K562 (cell line): ENCODE data around the gene MON1A. TPM values are rescaled to one million over a fixed set of nuclear protein-coding genes. Genes with fewer than 3 reads are reported as not detected.
A peak's percentile ranks its signal among the peaks of the same experiment; 100 is the strongest.

Source experiments
- ATAC-seq: fragments of 200-7000 bp; cut with Tn5 transposase; 3 replicates; pipeline ENCODE4 v1.9.1; 2020; ENCODE audit warnings: moderate library complexity
- BruUV-seq: library from RNA; stranded (reverse); fragments of 400-500 nt; replicated peaks from 2 replicates; lab custom pipeline; 2021; lab: Mats Ljungman, UMichigan
- CTCF ChIA-PET: fragments of 300-600 bp; formaldehyde crosslinking; extraction: SDS; loops from one replicate; lab custom pipeline; 2021; ENCODE audit warnings: low intra/inter-chr PET ratio; lab: Yijun Ruan, JAX
- POLR2A ChIA-PET: fragments of 300-600, 350-650 bp; sonication (Branson Sonifier 250); formaldehyde crosslinking; extraction: SDS; loops from one replicate; lab custom pipeline; 2021; ENCODE audit warnings: antibody characterized with exemption, inconsistent platforms; lab: Yijun Ruan, JAX
- DNase-seq, 4 experiments: peaks; one replicate each; pipeline versions ENCODE4 v3.0.0 to v3.0.0-alpha.2; 2011 to 2018; ENCODE audit warnings: low spot score in 3 of 4, mixed read lengths in 3 of 4; ENCODE audit errors: extremely low read depth in 1 of 4
- FAIRE-seq: peaks from 2 replicates; lab custom pipeline; 2011; peaks lifted over from hg19 to GRCh38; lab: Jason Lieb, UNC
- H2AFZ ChIP-seq: 2 replicates; pipeline ENCODE4 v1.6.0; 2011; ENCODE audit warnings: low read depth, low read length, control low read depth, inconsistent platforms
- H3K27ac ChIP-seq: fragments of 200-600 bp; 3 replicates; pipeline ENCODE4 v1.8.0; 2011; ENCODE audit warnings: low read depth, mild to moderate bottlenecking, control low read depth, inconsistent platforms, low read length, moderate library complexity, mixed read lengths; ENCODE audit errors: extremely low read depth
- H3K27me3 ChIP-seq, 2 experiments: fragments of 300-600 bp in 1 of 2; 2 replicates in 1 of 2; 3 replicates in 1 of 2; pipeline versions ENCODE4 v1.6.0 to v1.8.0; 2011; ENCODE audit warnings: inconsistent platforms in 2 of 2, low read length in 2 of 2, mild to moderate bottlenecking in 1 of 2, mixed read lengths in 1 of 2, moderate library complexity in 1 of 2; ENCODE audit not compliant: control insufficient read depth in 2 of 2, insufficient read depth in 2 of 2
- H3K36me3 ChIP-seq: fragments of 300-600 bp; 3 replicates; pipeline ENCODE4 v1.8.0; 2011; ENCODE audit warnings: mild to moderate bottlenecking, low read length, inconsistent platforms; ENCODE audit not compliant: control insufficient read depth, insufficient read depth
- H3K4me1 ChIP-seq, 2 experiments: fragments of 200-600 bp in 1 of 2; replicated peaks in 1 of 2; 2 replicates in 1 of 2; 3 replicates in 1 of 2; pipeline versions ENCODE4 v1.5.1 to v1.8.0; 2011; ENCODE audit warnings: inconsistent platforms in 2 of 2, low read length in 2 of 2, mild to moderate bottlenecking in 1 of 2, mixed read lengths in 1 of 2, moderate library complexity in 1 of 2; ENCODE audit not compliant: control insufficient read depth in 2 of 2, insufficient read depth in 2 of 2
- H3K4me2 ChIP-seq: 2 replicates; pipeline ENCODE4 v1.6.1; 2011; ENCODE audit warnings: low read length, control low read depth, inconsistent platforms, mixed read lengths; ENCODE audit not compliant: insufficient read depth
- H3K4me3 ChIP-seq: fragments of 200-600 bp; sonication (generic), shearing (Covaris generic); 2 replicates; pipeline ENCODE4 v1.5.1; 2016; ENCODE audit warnings: control low read depth, inconsistent platforms
- H3K79me2 ChIP-seq: fragments of 200-600 bp; 3 replicates; pipeline ENCODE4 v1.8.0; 2011; ENCODE audit warnings: low read length, inconsistent platforms; ENCODE audit not compliant: control insufficient read depth, insufficient read depth
- H3K9ac ChIP-seq, 2 experiments: 2 replicates each; pipeline versions ENCODE4 v1.6.0 to v1.6.1; 2011; ENCODE audit warnings: low read depth in 2 of 2, low read length in 2 of 2, control low read depth in 1 of 2, inconsistent platforms in 1 of 2, mild to moderate bottlenecking in 1 of 2, mixed read lengths in 1 of 2; ENCODE audit not compliant: insufficient read depth in 1 of 2
- H3K9me1 ChIP-seq: one replicate; pipeline ENCODE4 v1.6.0; 2011; ENCODE audit warnings: inconsistent platforms, mild to moderate bottlenecking, low read length, moderate library complexity; ENCODE audit not compliant: control insufficient read depth, insufficient read depth
- H3K9me3 ChIP-seq: replicated peaks from 2 replicates; pipeline ENCODE4 v1.5.1; 2011; ENCODE audit warnings: low read depth, low read length, inconsistent platforms; ENCODE audit not compliant: control insufficient read depth, insufficient read depth
- H4K20me1 ChIP-seq: replicated peaks from 2 replicates; pipeline ENCODE4 v1.6.1; 2011; ENCODE audit warnings: low read length, inconsistent platforms, mixed read lengths; ENCODE audit not compliant: control insufficient read depth, insufficient read depth
- ARNT ChIP-seq, 2 experiments: fragments of 450-650 bp; IDR thresholded peaks; 2 replicates each; pipeline ENCODE4 v1.6.1; 2016; ENCODE audit warnings: mild to moderate bottlenecking in 1 of 2
- CBFA2T2 ChIP-seq: fragments of 450-650 bp; conservative IDR thresholded peaks from 2 replicates; pipeline ENCODE4 v1.6.1; 2017; ENCODE audit warnings: mild to moderate bottlenecking
- HNRNPK ChIP-seq: fragments of 200-400 bp; formaldehyde crosslinking; IDR thresholded peaks from one replicate; pipeline ENCODE4 v1.6.1; 2018; ENCODE audit warnings: mild to moderate bottlenecking, low read depth, low read length; ENCODE audit not compliant: poor library complexity, severe bottlenecking
- KDM1A ChIP-seq, 2 experiments: fragments of 450-650 bp; IDR thresholded peaks; 2 replicates each; pipeline ENCODE4 v1.6.1; 2016; ENCODE audit warnings: mild to moderate bottlenecking in 2 of 2
- MEF2A ChIP-seq: IDR thresholded peaks from 2 replicates; pipeline ENCODE4 v1.6.1; 2011; ENCODE audit warnings: low read depth, mild to moderate bottlenecking, low read length, moderate library complexity; ENCODE audit not compliant: control insufficient read depth
- NELFE ChIP-seq: IDR thresholded peaks from 2 replicates; pipeline ENCODE4 v1.6.1; 2011; ENCODE audit warnings: mild to moderate bottlenecking; ENCODE audit not compliant: insufficient read depth, insufficient read length
- RFX7 ChIP-seq: fragments of 250-450 bp; sonication (Bioruptor Pico); IDR thresholded peaks from 2 replicates; pipeline ENCODE4 v1.5.1; 2021; ENCODE audit warnings: mild to moderate bottlenecking
- TBL1XR1 ChIP-seq, 2 experiments: IDR thresholded peaks; 2 replicates each; pipeline ENCODE4 v1.6.1; 2012; ENCODE audit warnings: improper control_type of control experiment in 2 of 2, low read length in 2 of 2, mild to moderate bottlenecking in 1 of 2
- TCF15 ChIP-seq: fragments of 250-450 bp; sonication (Bioruptor Pico); IDR thresholded peaks from 2 replicates; pipeline ENCODE4 v1.8.0; 2022; ENCODE audit warnings: moderate library complexity, mild to moderate bottlenecking, inconsistent platforms
- ZNF165 ChIP-seq: fragments of 250-450 bp; sonication (Bioruptor Pico); IDR thresholded peaks from 2 replicates; pipeline ENCODE4 v1.4.0; 2020; ENCODE audit warnings: borderline replicate concordance
- WGBS: fragments of 100-300 bp; shearing (Covaris generic); methylation state at CpG from one replicate; pipeline ENCODE4 v1.1.6; 2016; ENCODE audit warnings: low coverage, mixed read lengths; ENCODE audit not compliant: insufficient coverage; ENCODE audit errors: missing lambda C conversion rate; 5-methylcytosine and 5-hydroxymethylcytosine counted together
- in situ Hi-C: fragments of 300-500 bp; cut with MboI; formaldehyde crosslinking; loops from 4 replicates; pipeline ENCODE4 v1.15.0; 2018; ENCODE audit warnings: inconsistent platforms, mixed read lengths
- intact Hi-C: fragments of 100-400 bp; cut with micrococcal nuclease; formaldehyde crosslinking; loops from 2 replicates; pipeline ENCODE4 v1.14.2; 2022
- polyA plus RNA-seq, 8 experiments: library from polyadenylated mRNA; depleted of rRNA in 4 of 8; stranded (reverse) in 5 of 8; unstranded in 3 of 8; fragments of >200 nt; fragmentation: Nextera tagmentation in 2 of 8; fragmentation: Illumina TruSeq in 1 of 8; extraction: Ambion mirVana in 2 of 8; extraction: Trizol in 1 of 8; gene quantifications; 2 replicates each; pipeline versions ENCODE4 v1.2.1 to v1.2.3, GENCODE V29; 2011 to 2014; ENCODE audit warnings: inconsistent platforms in 1 of 8, missing spikeins in 1 of 8
- total RNA-seq, 7 experiments: library from RNA; depleted of rRNA in 6 of 7; stranded (reverse); fragments of >200 nt in 6 of 7; fragmentation: Illumina TruSeq in 2 of 7; extraction: Trizol in 2 of 7; gene quantifications; 2 replicates each; pipeline versions ENCODE4 v1.2.1 to v1.2.3, GENCODE V29; 2011 to 2021; ENCODE audit warnings: low replicate concordance in 1 of 7

The MON1A gene
- total and polyA plus RNA-seq, 9 of the 15 experiments (the other 6 are each of a cell fraction or from before 2014, with no cell fraction given) = 1.1 to 13.8 (median 6.8) TPM

- TF ChIP-seq MEF2A (0 out of 2 replicates have a peak, but pooled peaks have one; percentile 34), ARNT (IDR thresholded peaks at IDR 0.05) (no peak)
- TF ChIP-seq, all 486 proteins: peak for 1
- Histone ChIP-seq H4K20me1 (no peaks in the 10 kb centered on the region), H3K4me1 (peaks cover 5 to 8% of the 10 kb centered on the region in 2 experiments; a peak in 3 of 5 replicates), H3K27ac (no peak overlapping the region; the same call in 2 of the 3 replicates), H3K27me3 (no peaks in the 10 kb centered on the region), H3K4me3 (no peak overlapping the region), H3K9me1 (no peaks in the 10 kb centered on the region), H3K79me2 (no peaks in the 10 kb centered on the region), H3K4me2 (no peak overlapping the region), H3K9me3 (no peaks in the 10 kb centered on the region), H2AFZ (no peak overlapping the region), H3K36me3 (no peaks in the 10 kb centered on the region), H3K9ac (peak overlapping the region in 1 of 2 experiments; percentile 71; a peak in 2 of 4 replicates)
- no TSS peak for BruUV-seq
- CTCF ChIA-PET = no interaction called here
- POLR2A ChIA-PET = no interaction called here
- FAIRE-seq (peak; percentile 42), DNase-seq (no peak), ATAC-seq (no peak; the same call in 2 of the 3 replicates)
- intact Hi-C loops (no loop called here), in situ Hi-C loops (no loop called here)
These were observed 42.7 kb downstream of the MON1A start for GRCh38 chr3:49886922-49887265.

- Histone ChIP-seq H4K20me1 (no peaks in the 10 kb centered on the region), H3K9ac (no peak overlapping the region), H3K27ac (no peak overlapping the region), H3K79me2 (no peaks in the 10 kb centered on the region), H3K27me3 (no peaks in the 10 kb centered on the region), H3K36me3 (no peaks in the 10 kb centered on the region), H3K4me1 (peaks cover 16 to 18% of the 10 kb centered on the region in 2 experiments; a peak in 4 of 5 replicates), H3K9me1 (no peaks in the 10 kb centered on the region), H2AFZ (no peak overlapping the region), H3K4me3 (no peak overlapping the region), H3K4me2 (no peak overlapping the region), H3K9me3 (no peaks in the 10 kb centered on the region)
- intact Hi-C loops = no loop called here
- DNase-seq (no peak), ATAC-seq (no peak), FAIRE-seq (no peak)
- TF ChIP-seq HNRNPK (no peak), KDM1A (IDR thresholded peaks at IDR 0.05) (no peak), RFX7 (CRISPR knock-in tag) (no peak), ZNF165 (CRISPR knock-in tag) (no peak), CBFA2T2 (no peak), TCF15 (no peak), TBL1XR1 (IDR thresholded peaks at IDR 0.05; ENCODE audit: low read length in 2 of 2) (no peak), NELFE (no peak)
- POLR2A ChIA-PET = no interaction called here
- CTCF ChIA-PET = no interaction called here
- BruUV-seq = no TSS peak
- 30% methylated on average over 4 of the region's 4 CpGs for WGBS
- in situ Hi-C loops = no loop called here
These were observed 45.6 kb downstream of the MON1A start for GRCh38 chr3:49883998-49884397.
